WTC11 (cell line): ENCODE data around the gene RBM8A.

Experiments used
- ARID4B ChIP-seq: sonication (generic); formaldehyde crosslinking; IDR thresholded peaks from 2 replicates; pipeline ENCODE4 v1.8.0; 2023; ENCODE audit warnings: missing genetic modification reagents, mild to moderate bottlenecking, borderline replicate concordance
- ATF2 ChIP-seq: sonication (generic); formaldehyde crosslinking; IDR thresholded peaks from 2 replicates; pipeline ENCODE4 v1.8.1; 2022; ENCODE audit warnings: low read depth, missing genetic modification reagents, borderline replicate concordance
- E2F5 ChIP-seq: sonication (generic); formaldehyde crosslinking; IDR thresholded peaks from 2 replicates; pipeline ENCODE4 v1.8.1; 2022; ENCODE audit warnings: mild to moderate bottlenecking, moderate library complexity, missing genetic modification reagents
- MAX ChIP-seq: sonication (generic); formaldehyde crosslinking; IDR thresholded peaks from 2 replicates; pipeline ENCODE4 v1.8.0; 2022; ENCODE audit warnings: mild to moderate bottlenecking, missing genetic modification reagents
- NR1H2 ChIP-seq: sonication (generic); formaldehyde crosslinking; IDR thresholded peaks from 2 replicates; pipeline ENCODE4 v1.9.0; 2021; ENCODE audit warnings: mild to moderate bottlenecking, moderate library complexity, missing genetic modification reagents
- NR2C2 ChIP-seq: sonication (generic); formaldehyde crosslinking; IDR thresholded peaks from 2 replicates; pipeline ENCODE4 v1.8.0; 2022; ENCODE audit warnings: mild to moderate bottlenecking, missing genetic modification reagents
- ZNF138 ChIP-seq: sonication (generic); formaldehyde crosslinking; conservative IDR thresholded peaks from 2 replicates; pipeline ENCODE4 v1.8.1; 2022; ENCODE audit warnings: mild to moderate bottlenecking, moderate library complexity, missing genetic modification reagents
- ZNF512 ChIP-seq: sonication (generic); formaldehyde crosslinking; IDR thresholded peaks from 2 replicates; pipeline ENCODE4 v1.8.1; 2022; ENCODE audit warnings: missing genetic modification reagents, borderline replicate concordance
- TF ChIP-seq, protein P1 (sequence below): fragments of 200-600 bp; IDR thresholded peaks from 2 replicates; pipeline ENCODE4 v1.8.0; 2022; ENCODE audit warnings: antibody characterized with exemption
- TF ChIP-seq, protein P2 (sequence below): sonication (generic); formaldehyde crosslinking; IDR thresholded peaks from 2 replicates; pipeline ENCODE4 v1.8.0; 2022; ENCODE audit warnings: mild to moderate bottlenecking, missing genetic modification reagents
- TF ChIP-seq, protein P3 (sequence below): sonication (generic); formaldehyde crosslinking; IDR thresholded peaks from 2 replicates; pipeline ENCODE4 v1.8.1; 2023; ENCODE audit warnings: mild to moderate bottlenecking, missing genetic modification reagents

DNA sequence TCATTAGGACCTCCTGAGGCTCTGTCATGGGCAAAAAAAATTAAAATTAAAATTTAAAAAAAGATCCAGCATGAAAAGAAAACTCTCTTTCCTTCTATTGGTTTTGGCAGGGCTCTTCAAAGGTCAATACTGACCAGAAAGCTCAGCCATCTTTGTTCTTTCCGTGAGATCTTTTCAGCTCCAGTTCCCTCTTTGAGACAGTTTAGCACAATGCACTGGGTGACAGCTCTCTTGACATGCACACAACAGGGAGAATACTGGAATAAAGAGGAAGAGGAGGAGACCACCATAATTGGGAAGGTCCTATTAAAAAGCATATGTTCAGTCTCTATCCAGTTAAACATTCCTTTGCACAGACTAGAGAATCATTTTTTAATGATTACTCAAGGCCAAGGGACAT lies 24.2 kb upstream of the RBM8A start:
- TF ChIP-seq, protein P1, sequence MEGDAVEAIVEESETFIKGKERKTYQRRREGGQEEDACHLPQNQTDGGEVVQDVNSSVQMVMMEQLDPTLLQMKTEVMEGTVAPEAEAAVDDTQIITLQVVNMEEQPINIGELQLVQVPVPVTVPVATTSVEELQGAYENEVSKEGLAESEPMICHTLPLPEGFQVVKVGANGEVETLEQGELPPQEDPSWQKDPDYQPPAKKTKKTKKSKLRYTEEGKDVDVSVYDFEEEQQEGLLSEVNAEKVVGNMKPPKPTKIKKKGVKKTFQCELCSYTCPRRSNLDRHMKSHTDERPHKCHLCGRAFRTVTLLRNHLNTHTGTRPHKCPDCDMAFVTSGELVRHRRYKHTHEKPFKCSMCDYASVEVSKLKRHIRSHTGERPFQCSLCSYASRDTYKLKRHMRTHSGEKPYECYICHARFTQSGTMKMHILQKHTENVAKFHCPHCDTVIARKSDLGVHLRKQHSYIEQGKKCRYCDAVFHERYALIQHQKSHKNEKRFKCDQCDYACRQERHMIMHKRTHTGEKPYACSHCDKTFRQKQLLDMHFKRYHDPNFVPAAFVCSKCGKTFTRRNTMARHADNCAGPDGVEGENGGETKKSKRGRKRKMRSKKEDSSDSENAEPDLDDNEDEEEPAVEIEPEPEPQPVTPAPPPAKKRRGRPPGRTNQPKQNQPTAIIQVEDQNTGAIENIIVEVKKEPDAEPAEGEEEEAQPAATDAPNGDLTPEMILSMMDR: no peak
- TF ChIP-seq NR1H2 (CRISPR knock-in tag) (no peak), ZNF512 (CRISPR knock-in tag) (no peak), NR2C2 (CRISPR knock-in tag) (no peak), MAX (CRISPR knock-in tag) (no peak), ARID4B (CRISPR knock-in tag) (no peak), E2F5 (no peak), ZNF138 (CRISPR knock-in tag) (no peak), ATF2 (CRISPR knock-in tag) (no peak)
- TF ChIP-seq, protein P2, sequence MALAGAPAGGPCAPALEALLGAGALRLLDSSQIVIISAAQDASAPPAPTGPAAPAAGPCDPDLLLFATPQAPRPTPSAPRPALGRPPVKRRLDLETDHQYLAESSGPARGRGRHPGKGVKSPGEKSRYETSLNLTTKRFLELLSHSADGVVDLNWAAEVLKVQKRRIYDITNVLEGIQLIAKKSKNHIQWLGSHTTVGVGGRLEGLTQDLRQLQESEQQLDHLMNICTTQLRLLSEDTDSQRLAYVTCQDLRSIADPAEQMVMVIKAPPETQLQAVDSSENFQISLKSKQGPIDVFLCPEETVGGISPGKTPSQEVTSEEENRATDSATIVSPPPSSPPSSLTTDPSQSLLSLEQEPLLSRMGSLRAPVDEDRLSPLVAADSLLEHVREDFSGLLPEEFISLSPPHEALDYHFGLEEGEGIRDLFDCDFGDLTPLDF (CRISPR knock-in tag): no peak
- TF ChIP-seq, protein P3, sequence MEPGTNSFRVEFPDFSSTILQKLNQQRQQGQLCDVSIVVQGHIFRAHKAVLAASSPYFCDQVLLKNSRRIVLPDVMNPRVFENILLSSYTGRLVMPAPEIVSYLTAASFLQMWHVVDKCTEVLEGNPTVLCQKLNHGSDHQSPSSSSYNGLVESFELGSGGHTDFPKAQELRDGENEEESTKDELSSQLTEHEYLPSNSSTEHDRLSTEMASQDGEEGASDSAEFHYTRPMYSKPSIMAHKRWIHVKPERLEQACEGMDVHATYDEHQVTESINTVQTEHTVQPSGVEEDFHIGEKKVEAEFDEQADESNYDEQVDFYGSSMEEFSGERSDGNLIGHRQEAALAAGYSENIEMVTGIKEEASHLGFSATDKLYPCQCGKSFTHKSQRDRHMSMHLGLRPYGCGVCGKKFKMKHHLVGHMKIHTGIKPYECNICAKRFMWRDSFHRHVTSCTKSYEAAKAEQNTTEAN: no peak
